ENCODE measurements around the gene CACNB2.

Gene CACNB2

DNA sequence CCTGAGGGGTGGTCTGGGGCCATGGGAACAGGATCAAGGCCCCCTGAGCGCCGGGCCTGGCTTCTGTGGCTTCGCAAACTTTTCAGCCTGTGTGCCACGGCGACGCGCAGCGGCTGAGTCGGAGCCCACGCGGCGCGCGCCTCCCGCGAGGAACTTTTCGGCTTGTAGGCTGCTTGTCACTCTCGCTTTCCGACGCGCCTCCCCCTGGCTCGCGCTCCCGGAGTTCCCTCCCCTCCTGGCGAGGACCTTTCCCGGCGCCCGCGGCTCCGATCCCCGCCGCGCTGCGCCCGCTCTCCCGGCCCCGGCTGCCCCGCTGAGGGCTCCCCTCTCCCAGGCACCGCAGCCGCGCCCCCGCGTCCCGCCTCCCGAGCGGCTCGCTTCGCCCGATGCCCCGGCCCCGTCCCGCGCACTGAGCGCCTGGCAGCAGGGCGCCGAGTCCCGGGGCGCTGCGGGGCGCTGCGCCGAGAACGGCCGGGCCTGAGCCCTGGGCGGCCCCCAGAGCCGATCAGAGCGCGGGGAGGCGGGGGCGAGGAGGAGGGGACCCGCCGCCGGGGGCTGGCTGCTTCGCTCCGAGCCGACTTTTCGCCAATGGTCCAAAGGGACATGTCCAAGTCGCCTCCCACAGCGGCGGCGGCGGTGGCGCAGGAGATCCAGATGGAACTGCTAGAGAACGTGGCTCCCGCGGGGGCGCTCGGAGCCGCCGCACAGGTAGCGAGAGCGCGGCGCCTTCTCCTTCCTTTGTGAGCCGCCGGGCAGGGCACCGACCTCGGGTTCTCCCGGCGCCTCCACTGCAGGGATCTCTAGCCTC is at the start of gene CACNB2:
Gene CACNB2, plus strand, starts transcription at position 276 of the 808 bp plus-strand sequence.
- Histone ChIP-seq H3K27ac (ENCODE audit: low read depth, low read length) (peak within 1 kb of the TSS; percentile 10), H3K27me3 (ENCODE audit: control insufficient read depth, insufficient read depth, low read length) (peaks cover 28% of the 10 kb centered on the region)

DNA sequence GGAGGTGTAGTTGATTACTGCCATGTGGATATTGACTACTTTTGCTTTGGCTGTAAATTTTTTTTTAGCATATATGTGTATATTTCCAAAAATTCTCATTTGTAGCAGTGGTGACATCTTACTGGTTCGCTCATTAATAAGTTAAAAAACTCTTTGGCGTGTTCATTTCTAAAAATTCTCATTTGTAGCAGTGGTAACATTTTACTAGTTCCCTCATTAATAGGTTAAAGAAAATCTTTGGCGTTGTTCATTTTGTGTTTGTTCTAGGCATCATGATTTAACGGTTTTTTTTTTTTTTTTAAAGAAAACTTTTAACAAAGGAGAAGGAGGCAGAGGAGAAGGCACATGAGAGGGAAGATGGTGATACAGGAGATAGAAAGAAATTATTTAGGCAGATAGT is 45.9 kb upstream of the CACNB2 start:
- peaks cover 21% of the 10 kb centered on the region for H3K4me1 ChIP-seq (ENCODE audit: control insufficient read depth, insufficient read depth, low read length)
- peak overlapping the region; percentile 48 for H3K27ac ChIP-seq (ENCODE audit: low read depth, low read length)
- no peaks in the 10 kb centered on the region for H3K9me3 ChIP-seq (ENCODE audit: control insufficient read depth, insufficient read depth, low read length)
- no peaks in the 10 kb centered on the region for H3K27me3 ChIP-seq (ENCODE audit: control insufficient read depth, insufficient read depth, low read length)
- no peak overlapping the region for H3K4me3 ChIP-seq (ENCODE audit: low read depth, low read length)
- no peaks in the 10 kb centered on the region for H3K36me3 ChIP-seq (ENCODE audit: control insufficient read depth, insufficient read depth, low read length)
- H3K9ac ChIP-seq (ENCODE audit: low read depth, low read length) = no peak overlapping the region

More for the DNA sequence above, at the start of gene CACNB2:
- H3K4me1 ChIP-seq (ENCODE audit: control insufficient read depth, insufficient read depth, low read length) = peaks cover 18% of the 10 kb centered on the region
- H3K4me3 ChIP-seq (ENCODE audit: low read depth, low read length) = peak within 1 kb of the TSS; percentile 62
- peak within 1 kb of the TSS; percentile 58; the same call in 1 of the 2 replicates for H3K9ac ChIP-seq (ENCODE audit: low read depth, low read length)
- H3K36me3 ChIP-seq (ENCODE audit: control insufficient read depth, insufficient read depth, low read length) = no peaks in the 10 kb centered on the region
- no peaks in the 10 kb centered on the region for H3K9me3 ChIP-seq (ENCODE audit: control insufficient read depth, insufficient read depth, low read length)

DNA sequence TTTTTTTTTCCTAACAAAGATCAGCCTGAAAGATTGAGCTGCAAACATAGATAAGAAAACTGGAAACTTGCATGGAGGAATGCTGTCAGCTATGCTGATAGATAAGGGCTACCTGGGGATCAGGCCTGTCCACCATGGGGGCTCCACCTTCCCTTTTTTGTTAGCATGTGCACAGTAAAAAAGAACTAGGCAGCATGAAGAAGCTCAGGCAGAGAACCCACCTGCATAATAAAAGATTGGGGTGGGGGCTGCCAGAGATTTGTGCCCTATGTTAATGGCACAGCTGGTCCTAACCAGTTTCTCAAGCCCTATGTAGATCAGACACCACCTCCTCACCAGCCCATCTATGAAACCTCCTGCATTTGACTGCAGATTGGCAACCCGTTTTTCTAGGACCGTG is 45.4 kb upstream of the CACNB2 start:
- H3K9ac ChIP-seq (ENCODE audit: low read depth, low read length) = no peak overlapping the region
- H3K9me3 ChIP-seq (ENCODE audit: control insufficient read depth, insufficient read depth, low read length) = no peaks in the 10 kb centered on the region
- peaks cover 21% of the 10 kb centered on the region for H3K4me1 ChIP-seq (ENCODE audit: control insufficient read depth, insufficient read depth, low read length)
- no peaks in the 10 kb centered on the region for H3K36me3 ChIP-seq (ENCODE audit: control insufficient read depth, insufficient read depth, low read length)
- no peak overlapping the region for H3K27ac ChIP-seq (ENCODE audit: low read depth, low read length)
- no peak overlapping the region for H3K4me3 ChIP-seq (ENCODE audit: low read depth, low read length)
- H3K27me3 ChIP-seq (ENCODE audit: control insufficient read depth, insufficient read depth, low read length) = no peaks in the 10 kb centered on the region

DNA sequence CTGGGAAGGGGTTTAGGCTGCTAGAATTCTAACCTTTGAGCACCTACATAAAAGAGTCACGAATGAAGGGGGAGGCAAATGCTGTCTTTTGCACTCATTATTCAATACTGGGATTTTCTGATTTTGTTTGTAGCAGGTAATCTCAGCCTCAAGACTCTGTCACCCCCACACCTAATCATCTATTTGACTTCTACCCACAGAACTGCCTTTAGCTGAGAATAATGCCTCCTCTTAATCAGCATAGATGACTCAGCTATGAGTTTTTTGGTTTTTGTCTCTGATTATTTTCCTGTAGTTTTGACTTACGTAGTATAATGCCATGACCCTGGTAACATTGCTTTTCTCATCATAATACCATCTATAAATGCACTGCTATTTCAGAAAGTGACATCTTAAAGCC is 42.7 kb upstream of the CACNB2 start:
- Histone ChIP-seq H3K4me3 (ENCODE audit: low read depth, low read length) (no peak overlapping the region), H3K27ac (ENCODE audit: low read depth, low read length) (peak overlapping the region; percentile 79), H3K27me3 (ENCODE audit: control insufficient read depth, insufficient read depth, low read length) (no peaks in the 10 kb centered on the region), H3K4me1 (ENCODE audit: control insufficient read depth, insufficient read depth, low read length) (peaks cover 21% of the 10 kb centered on the region), H3K9me3 (ENCODE audit: control insufficient read depth, insufficient read depth, low read length) (no peaks in the 10 kb centered on the region), H3K9ac (ENCODE audit: low read depth, low read length) (no peak overlapping the region), H3K36me3 (ENCODE audit: control insufficient read depth, insufficient read depth, low read length) (no peaks in the 10 kb centered on the region)

DNA sequence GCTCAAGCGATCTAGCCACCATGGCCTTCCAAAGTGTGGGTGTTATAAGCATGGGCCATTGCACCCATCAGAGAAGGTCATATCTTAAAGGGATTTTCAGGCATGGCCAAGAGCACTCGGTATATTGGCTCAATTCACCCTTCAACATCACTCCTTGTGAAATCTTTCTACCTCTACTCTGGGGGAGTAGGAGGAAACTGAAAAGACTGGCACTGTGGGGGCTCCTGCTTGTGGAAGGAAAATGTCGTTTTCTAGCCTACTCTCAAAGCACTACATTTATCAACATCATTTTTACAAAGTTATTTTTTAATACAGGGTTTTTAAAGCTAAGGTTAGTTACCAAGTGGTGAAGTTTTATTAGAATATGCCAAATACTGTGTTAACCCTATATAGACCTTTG is 42.0 kb upstream of the CACNB2 start:
- Histone ChIP-seq H3K4me3 (ENCODE audit: low read depth, low read length) (no peak overlapping the region), H3K27ac (ENCODE audit: low read depth, low read length) (no peak overlapping the region), H3K4me1 (ENCODE audit: control insufficient read depth, insufficient read depth, low read length) (peaks cover 21% of the 10 kb centered on the region), H3K36me3 (ENCODE audit: control insufficient read depth, insufficient read depth, low read length) (no peaks in the 10 kb centered on the region), H3K9me3 (ENCODE audit: control insufficient read depth, insufficient read depth, low read length) (no peaks in the 10 kb centered on the region), H3K9ac (ENCODE audit: low read depth, low read length) (no peak overlapping the region), H3K27me3 (ENCODE audit: control insufficient read depth, insufficient read depth, low read length) (no peaks in the 10 kb centered on the region)

DNA sequence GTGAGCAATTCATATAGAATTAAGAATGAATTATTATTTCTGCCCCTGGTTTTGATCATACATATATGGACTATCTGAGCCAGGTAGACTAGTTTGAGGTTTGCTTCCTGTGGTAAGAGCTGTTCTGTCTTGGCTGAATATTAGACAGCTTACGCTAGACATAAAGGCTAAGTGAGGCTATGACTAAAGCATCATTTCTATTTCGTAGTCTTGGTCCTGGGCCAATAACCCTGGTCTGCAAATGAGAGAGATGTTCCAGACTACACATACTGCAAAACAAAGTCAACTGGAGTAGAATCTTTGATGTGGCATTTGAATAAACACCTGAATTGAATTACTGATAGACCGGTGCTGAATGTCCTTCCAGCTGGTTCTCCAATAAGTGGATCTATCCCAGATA is 40.8 kb upstream of the CACNB2 start:
- H3K4me3 ChIP-seq (ENCODE audit: low read depth, low read length) = no peak overlapping the region
- H3K9me3 ChIP-seq (ENCODE audit: control insufficient read depth, insufficient read depth, low read length) = no peaks in the 10 kb centered on the region
- H3K9ac ChIP-seq (ENCODE audit: low read depth, low read length) = no peak overlapping the region
- no peaks in the 10 kb centered on the region for H3K27me3 ChIP-seq (ENCODE audit: control insufficient read depth, insufficient read depth, low read length)
- H3K36me3 ChIP-seq (ENCODE audit: control insufficient read depth, insufficient read depth, low read length) = no peaks in the 10 kb centered on the region
- H3K27ac ChIP-seq (ENCODE audit: low read depth, low read length) = no peak overlapping the region
- peaks cover 21% of the 10 kb centered on the region for H3K4me1 ChIP-seq (ENCODE audit: control insufficient read depth, insufficient read depth, low read length)

DNA sequence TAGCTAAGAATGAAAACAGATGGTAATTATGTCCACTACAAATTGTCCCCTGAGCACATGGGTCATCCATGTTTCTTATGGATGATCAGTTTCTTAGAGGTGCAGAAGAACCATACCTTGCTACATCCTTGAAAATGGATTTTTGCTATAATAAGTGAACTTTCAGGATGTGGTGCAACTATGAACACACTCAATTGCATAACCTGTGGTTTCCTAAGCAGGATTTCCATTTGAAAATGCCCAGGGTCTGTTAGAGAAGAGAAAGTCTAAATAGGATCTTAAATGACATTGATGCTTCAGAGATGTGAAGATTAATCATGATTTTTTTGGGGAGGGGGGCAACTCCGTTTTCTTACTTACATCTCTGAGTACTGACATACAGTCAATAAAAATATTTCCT is 39.6 kb upstream of the CACNB2 start:
- Histone ChIP-seq H3K4me3 (ENCODE audit: low read depth, low read length) (no peak overlapping the region), H3K4me1 (ENCODE audit: control insufficient read depth, insufficient read depth, low read length) (peaks cover 21% of the 10 kb centered on the region), H3K27me3 (ENCODE audit: control insufficient read depth, insufficient read depth, low read length) (no peaks in the 10 kb centered on the region), H3K9ac (ENCODE audit: low read depth, low read length) (no peak overlapping the region), H3K36me3 (ENCODE audit: control insufficient read depth, insufficient read depth, low read length) (no peaks in the 10 kb centered on the region), H3K9me3 (ENCODE audit: control insufficient read depth, insufficient read depth, low read length) (no peaks in the 10 kb centered on the region), H3K27ac (ENCODE audit: low read depth, low read length) (no peak overlapping the region)

DNA sequence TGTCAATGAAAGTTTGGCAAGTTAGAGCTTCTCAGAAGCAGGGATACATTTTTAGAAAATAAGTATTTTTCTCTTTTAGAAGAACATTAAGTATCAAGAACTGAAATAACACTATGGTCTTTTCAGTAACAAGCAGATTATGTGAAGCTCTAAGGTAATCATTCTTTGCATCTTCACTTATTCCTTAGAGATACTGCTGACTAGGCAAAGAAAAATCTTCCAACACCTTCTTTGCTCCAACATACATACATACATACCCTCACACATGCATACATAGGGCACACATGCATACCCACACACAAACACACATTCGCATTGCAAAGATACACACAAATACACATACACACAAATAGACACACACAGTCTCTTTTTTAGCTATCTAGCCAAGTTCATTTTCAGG is 37.8 kb upstream of the CACNB2 start:
- H3K9ac ChIP-seq (ENCODE audit: low read depth, low read length) = no peak overlapping the region
- no peaks in the 10 kb centered on the region for H3K36me3 ChIP-seq (ENCODE audit: control insufficient read depth, insufficient read depth, low read length)
- H3K4me1 ChIP-seq (ENCODE audit: control insufficient read depth, insufficient read depth, low read length) = peaks cover 5% of the 10 kb centered on the region
- no peaks in the 10 kb centered on the region for H3K9me3 ChIP-seq (ENCODE audit: control insufficient read depth, insufficient read depth, low read length)
- no peaks in the 10 kb centered on the region for H3K27me3 ChIP-seq (ENCODE audit: control insufficient read depth, insufficient read depth, low read length)
- H3K4me3 ChIP-seq (ENCODE audit: low read depth, low read length) = no peak overlapping the region
- no peak overlapping the region for H3K27ac ChIP-seq (ENCODE audit: low read depth, low read length)

DNA sequence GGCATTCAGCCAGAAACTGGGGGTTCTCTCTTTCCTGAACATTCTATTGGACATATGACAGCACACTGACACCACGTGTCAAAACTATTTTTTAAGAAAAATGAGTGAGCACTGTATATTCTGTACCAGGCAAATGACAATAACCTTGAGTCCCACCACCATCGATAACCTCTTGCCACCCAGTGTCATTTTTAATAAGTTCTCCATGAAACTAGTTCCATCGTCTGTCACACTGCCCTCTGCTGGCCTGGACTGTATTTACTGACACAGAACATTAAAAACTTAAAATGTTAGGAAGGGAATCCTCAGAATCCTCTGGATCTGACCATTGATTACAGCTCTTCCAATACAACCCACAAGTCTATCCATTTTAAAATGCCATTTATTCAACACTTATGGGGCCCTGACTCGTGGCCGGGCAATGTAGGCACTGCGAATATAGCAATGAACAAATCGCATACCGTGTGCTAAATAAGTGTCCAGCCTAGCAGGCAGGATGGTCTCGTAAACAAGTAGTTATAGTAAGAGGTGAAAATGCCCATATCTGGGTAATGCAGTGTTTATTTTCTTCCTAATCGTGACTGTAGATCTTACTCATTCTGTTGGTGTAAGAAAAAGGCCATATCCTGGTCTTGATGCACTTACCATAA is 35.9 kb upstream of the CACNB2 start:
- no peaks in the 10 kb centered on the region for H3K36me3 ChIP-seq (ENCODE audit: control insufficient read depth, insufficient read depth, low read length)
- H3K4me3 ChIP-seq (ENCODE audit: low read depth, low read length) = no peak overlapping the region
- no peaks in the 10 kb centered on the region for H3K9me3 ChIP-seq (ENCODE audit: control insufficient read depth, insufficient read depth, low read length)

DNA sequence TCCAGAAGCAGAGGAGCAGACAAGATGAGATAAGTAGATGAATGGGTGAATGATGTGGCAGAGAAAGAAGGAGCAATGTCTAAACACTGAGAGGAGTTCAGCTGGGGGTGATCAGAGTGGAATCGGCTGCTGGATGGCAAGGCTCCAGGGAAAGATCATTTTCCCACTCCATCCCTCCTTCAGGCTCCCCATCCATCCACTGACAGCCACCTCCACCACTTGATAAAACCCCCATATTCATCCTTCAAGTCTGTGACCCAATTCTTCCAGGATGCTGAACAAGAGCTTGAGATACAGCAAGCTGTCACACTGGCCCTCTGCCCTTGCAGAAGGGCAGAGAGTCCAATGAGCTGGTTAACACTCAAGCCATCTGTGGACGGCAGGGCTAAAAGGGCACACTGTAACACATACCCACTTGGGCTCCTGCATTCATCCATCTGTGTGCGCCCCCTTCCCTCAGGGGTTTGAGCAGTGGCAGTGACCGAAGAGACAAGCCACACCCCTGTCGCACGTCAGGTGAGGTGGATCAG is 30.8 kb upstream of the CACNB2 start:
- H3K9me3 ChIP-seq (ENCODE audit: control insufficient read depth, insufficient read depth, low read length) = no peaks in the 10 kb centered on the region
- no peak overlapping the region for H3K9ac ChIP-seq (ENCODE audit: low read depth, low read length)
- H3K4me3 ChIP-seq (ENCODE audit: low read depth, low read length) = no peak overlapping the region
- no peaks in the 10 kb centered on the region for H3K4me1 ChIP-seq (ENCODE audit: control insufficient read depth, insufficient read depth, low read length)
- H3K27ac ChIP-seq (ENCODE audit: low read depth, low read length) = no peak overlapping the region
- no peaks in the 10 kb centered on the region for H3K36me3 ChIP-seq (ENCODE audit: control insufficient read depth, insufficient read depth, low read length)
- no peaks in the 10 kb centered on the region for H3K27me3 ChIP-seq (ENCODE audit: control insufficient read depth, insufficient read depth, low read length)

More for the DNA sequence above, 35.9 kb upstream of the CACNB2 start:
- no peaks in the 10 kb centered on the region for H3K4me1 ChIP-seq (ENCODE audit: control insufficient read depth, insufficient read depth, low read length)
- no peak overlapping the region for H3K27ac ChIP-seq (ENCODE audit: low read depth, low read length)
- H3K27me3 ChIP-seq (ENCODE audit: control insufficient read depth, insufficient read depth, low read length) = no peaks in the 10 kb centered on the region
- H3K9ac ChIP-seq (ENCODE audit: low read depth, low read length) = no peak overlapping the region

DNA sequence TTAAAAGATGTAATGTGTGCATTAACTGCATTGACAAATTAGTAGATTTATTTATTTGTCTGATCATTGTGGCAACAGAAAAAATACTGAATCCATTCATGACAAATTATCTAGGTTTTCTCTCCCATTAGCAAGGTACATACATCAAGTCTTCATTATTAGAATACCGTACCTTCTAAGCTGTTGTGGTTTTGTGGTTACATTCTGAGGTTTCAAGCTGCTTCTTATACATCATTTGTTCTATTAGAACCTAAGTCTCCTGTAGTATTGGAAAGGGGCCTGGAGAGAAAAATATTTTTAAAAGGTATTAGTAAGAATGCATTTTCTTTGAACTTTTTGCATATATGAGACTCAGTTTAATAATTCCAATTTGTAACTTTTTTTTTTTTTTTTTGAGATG is 26.3 kb upstream of the CACNB2 start:
- H3K4me1 ChIP-seq (ENCODE audit: control insufficient read depth, insufficient read depth, low read length) = no peaks in the 10 kb centered on the region
- H3K9me3 ChIP-seq (ENCODE audit: control insufficient read depth, insufficient read depth, low read length) = no peaks in the 10 kb centered on the region
- H3K36me3 ChIP-seq (ENCODE audit: control insufficient read depth, insufficient read depth, low read length) = no peaks in the 10 kb centered on the region
- no peak overlapping the region for H3K27ac ChIP-seq (ENCODE audit: low read depth, low read length)
- no peak overlapping the region for H3K9ac ChIP-seq (ENCODE audit: low read depth, low read length)
- H3K27me3 ChIP-seq (ENCODE audit: control insufficient read depth, insufficient read depth, low read length) = no peaks in the 10 kb centered on the region
- H3K4me3 ChIP-seq (ENCODE audit: low read depth, low read length) = no peak overlapping the region
